GM23338 (cell line): ENCODE data around the gene SREBF2. TPM values are rescaled to one million over a fixed set of nuclear protein-coding genes. Genes with fewer than 3 reads are reported as not detected.

Source experiments
- ATAC-seq: fragments of 200-7000 bp; cut with Tn5 transposase; 3 replicates; pipeline ENCODE4 v1.9.1; 2020
- DNase-seq: peaks from one replicate; pipeline ENCODE4 v3.0.0-alpha.2; 2015; ENCODE audit warnings: low spot score
- H2AFZ ChIP-seq: fragments of 200-600 bp; sonication (generic); 2 replicates; pipeline ENCODE4 v1.8.0; 2016; ENCODE audit warnings: antibody characterized with exemption, mild to moderate bottlenecking, moderate library complexity
- H3F3A ChIP-seq: fragments of 200-600 bp; sonication (generic); replicated peaks from 2 replicates; pipeline ENCODE4 v1.8.0; 2017; ENCODE audit warnings: antibody characterized with exemption, mixed run types, low read depth
- H3K27ac ChIP-seq: fragments of 200-600 bp; sonication (generic); 2 replicates; pipeline ENCODE4 v1.6.1; 2016; ENCODE audit warnings: low read depth
- H3K27me3 ChIP-seq: fragments of 200-600 bp; sonication (generic); 2 replicates; pipeline ENCODE4 v1.8.0; 2016; ENCODE audit warnings: mild to moderate bottlenecking, mixed run types, moderate library complexity; ENCODE audit not compliant: insufficient read depth
- H3K36me3 ChIP-seq: fragments of 200-600 bp; sonication (generic); 2 replicates; pipeline ENCODE4 v1.8.0; 2016; ENCODE audit warnings: mild to moderate bottlenecking; ENCODE audit not compliant: insufficient read depth
- H3K4me1 ChIP-seq: fragments of 200-600 bp; sonication (generic); 2 replicates; pipeline ENCODE4 v1.8.0; 2016; ENCODE audit warnings: mild to moderate bottlenecking, moderate library complexity; ENCODE audit not compliant: insufficient read depth
- H3K4me2 ChIP-seq: fragments of 200-600 bp; sonication (generic); 2 replicates; pipeline ENCODE4 v1.7.1; 2017; ENCODE audit warnings: mixed run types
- H3K4me3 ChIP-seq: fragments of 200-600 bp; sonication (generic); 2 replicates; pipeline ENCODE4 v1.6.1; 2016; ENCODE audit warnings: mixed run types
- H3K79me2 ChIP-seq: fragments of 200-600 bp; sonication (generic); replicated peaks from 2 replicates; pipeline ENCODE4 v1.8.0; 2017; ENCODE audit warnings: mild to moderate bottlenecking; ENCODE audit not compliant: insufficient read depth
- H3K9me2 ChIP-seq: fragments of 200-600 bp; sonication (generic); 2 replicates; pipeline ENCODE4 v1.8.0; 2017; ENCODE audit not compliant: insufficient read depth
- H4K20me1 ChIP-seq: fragments of 200-600 bp; sonication (generic); replicated peaks from 2 replicates; pipeline ENCODE4 v1.8.0; 2017; ENCODE audit warnings: mild to moderate bottlenecking; ENCODE audit not compliant: insufficient read depth
- H3K27ac Mint-ChIP-seq: 2 replicates; pipeline ENCODE4 v1.8.0; 2020; ENCODE audit warnings: inconsistent platforms, mild to moderate bottlenecking, moderate library complexity, mixed read lengths
- H3K27me3 Mint-ChIP-seq: 3 replicates; pipeline ENCODE4 v1.8.0; 2022; ENCODE audit warnings: low read depth, mild to moderate bottlenecking, moderate library complexity, mixed read lengths, inconsistent platforms; ENCODE audit not compliant: insufficient read depth, poor library complexity
- H3K36me3 Mint-ChIP-seq: 3 replicates; pipeline ENCODE4 v1.8.0; 2021; ENCODE audit warnings: low read depth, mild to moderate bottlenecking, inconsistent platforms, moderate library complexity, mixed read lengths
- H3K4me1 Mint-ChIP-seq: 3 replicates; pipeline ENCODE4 v1.8.0; 2020; ENCODE audit warnings: mild to moderate bottlenecking, inconsistent platforms, mixed read lengths
- H3K4me3 Mint-ChIP-seq: 3 replicates; pipeline ENCODE4 v1.8.0; 2021; ENCODE audit warnings: moderate library complexity, mild to moderate bottlenecking, inconsistent platforms, mixed read lengths
- H3K9me3 Mint-ChIP-seq: 3 replicates; pipeline ENCODE4 v1.8.0; 2020; ENCODE audit warnings: moderate library complexity, mild to moderate bottlenecking, inconsistent platforms, mixed read lengths
- CREB1 ChIP-seq: fragments of 250-450 bp; sonication (Bioruptor Pico); IDR thresholded peaks from 2 replicates; pipeline ENCODE4 v1.5.0; 2020; ENCODE audit warnings: low read depth, mild to moderate bottlenecking, moderate library complexity
- EZH2 ChIP-seq: fragments of 200-600 bp; sonication (generic); IDR thresholded peaks from one replicate; pipeline ENCODE4 v1.8.0; 2017; ENCODE audit warnings: antibody characterized with exemption, mild to moderate bottlenecking, low read depth; ENCODE audit not compliant: unreplicated experiment
- EZH2phosphoT487 ChIP-seq: fragments of 200-600 bp; sonication (generic); IDR thresholded peaks from one replicate; pipeline ENCODE4 v1.8.1; 2018; ENCODE audit warnings: antibody characterized with exemption; ENCODE audit not compliant: unreplicated experiment
- JUNB ChIP-seq: IDR thresholded peaks from one replicate; pipeline ENCODE4 v1.6.1; 2016; ENCODE audit warnings: antibody characterized with exemption; ENCODE audit not compliant: unreplicated experiment
- NANOG ChIP-seq: IDR thresholded peaks from 2 replicates; pipeline ENCODE4 v1.6.1; 2016; ENCODE audit warnings: antibody characterized with exemption, borderline replicate concordance
- POLR2AphosphoS5 ChIP-seq: IDR thresholded peaks from 2 replicates; pipeline ENCODE4 v1.6.1; 2016; ENCODE audit warnings: antibody characterized with exemption, low read depth
- REST ChIP-seq: IDR thresholded peaks from one replicate; pipeline ENCODE4 v1.6.1; 2018; ENCODE audit warnings: antibody characterized with exemption; ENCODE audit not compliant: unreplicated experiment
- STAT1 ChIP-seq: IDR thresholded peaks from one replicate; pipeline ENCODE4 v1.6.1; 2016; ENCODE audit warnings: antibody characterized with exemption; ENCODE audit not compliant: unreplicated experiment
- ZNF114 ChIP-seq: fragments of 250-450 bp; sonication (Bioruptor Pico); IDR thresholded peaks from 2 replicates; pipeline ENCODE4 v1.5.0; 2020; ENCODE audit warnings: mild to moderate bottlenecking, moderate library complexity
- ZNF331 ChIP-seq: fragments of 250-450 bp; sonication (Bioruptor Pico); IDR thresholded peaks from 2 replicates; pipeline ENCODE4 v1.5.0; 2020; ENCODE audit warnings: low read depth, mild to moderate bottlenecking, moderate library complexity
- polyA plus RNA-seq: library from polyadenylated mRNA; unstranded; fragments of >200 nt; fragmentation: Nextera tagmentation; extraction: Ambion mirVana; gene quantifications from 2 replicates; pipeline ENCODE4 v1.2.1, GENCODE V29; 2016
- total RNA-seq: library from RNA; depleted of rRNA; stranded (reverse); fragments of >200 nt; shearing (Covaris generic); gene quantifications from 2 replicates; pipeline ENCODE4 v1.2.3, GENCODE V29; 2014
- TF ChIP-seq, protein P1 (sequence below), 2 experiments: fragments of 200-600 bp in 1 of 2; sonication (generic) in 1 of 2; conservative IDR thresholded peaks; 2 replicates each; pipeline versions ENCODE4 v1.5.1 to v1.6.1; 2016 to 2017; ENCODE audit warnings: antibody characterized with exemption in 2 of 2, low read depth in 2 of 2, mild to moderate bottlenecking in 2 of 2, moderate library complexity in 1 of 2
- TF ChIP-seq, protein P2 (sequence below): IDR thresholded peaks from 2 replicates; pipeline ENCODE4 v1.6.1; 2016; ENCODE audit warnings: antibody characterized with exemption
- TF ChIP-seq, protein P3 (sequence below): fragments of 250-450 bp; sonication (Bioruptor Pico); IDR thresholded peaks from 2 replicates; pipeline ENCODE4 v1.5.0; 2020; ENCODE audit warnings: mild to moderate bottlenecking, moderate library complexity

Gene SREBF2
- total and polyA plus RNA-seq, 2 experiments from 2014 or later, result 48.7 to 163 TPM

DNA sequence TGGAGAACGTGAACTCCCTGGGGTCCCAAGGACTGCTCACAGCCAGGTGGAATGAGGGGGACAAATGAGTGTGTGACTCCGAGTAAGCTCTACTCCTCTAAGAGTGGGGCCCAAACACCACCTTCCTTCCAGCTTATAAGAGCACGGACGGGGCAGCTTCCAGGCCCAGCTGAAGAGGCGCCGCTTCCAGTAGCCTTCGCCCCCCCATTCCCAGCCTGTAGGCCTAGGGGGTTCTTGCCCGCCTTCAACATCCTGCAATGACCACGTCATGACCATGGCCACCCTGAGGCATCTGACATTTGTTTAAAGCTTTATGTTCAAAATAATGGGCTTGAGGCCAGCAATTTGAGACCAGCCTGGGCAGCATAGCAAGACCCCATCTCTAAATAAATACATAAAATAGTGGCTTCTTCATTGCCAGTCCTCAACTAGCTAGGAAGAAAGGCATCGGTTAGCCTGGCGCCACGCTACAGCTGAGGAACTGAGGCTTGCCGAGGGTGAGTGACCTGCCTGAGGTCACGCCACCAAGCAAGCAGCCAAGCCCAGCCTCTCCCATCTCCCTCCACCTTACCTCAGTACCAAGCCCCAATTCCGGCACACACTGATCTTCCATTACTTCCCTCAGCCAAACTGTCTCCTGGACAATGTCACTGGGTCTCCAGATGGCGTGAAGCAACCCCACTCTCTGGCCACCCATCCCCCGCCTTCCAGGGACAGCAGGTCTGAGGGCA, 101.5 kb downstream of the SREBF2 start:
- Histone ChIP-seq H3K9me2 (no peaks in the 10 kb centered on the region), H3K36me3 (peaks cover 4% of the 10 kb centered on the region; the same call in 1 of the 2 replicates), H2AFZ (no peak overlapping the region), H3K4me3 (no peak overlapping the region), H3K4me2 (no peak overlapping the region), H3K79me2 (no peaks in the 10 kb centered on the region), H3K27me3 (0 out of 2 replicates have a peak, but pooled peaks cover 4% of the 10 kb centered on the region), H3F3A (peaks cover 2% of the 10 kb centered on the region; the same call in 1 of the 2 replicates), H3K27ac (no peak overlapping the region), H3K4me1 (no peaks in the 10 kb centered on the region), H4K20me1 (peaks cover 10% of the 10 kb centered on the region)
- Mint-ChIP-seq H3K27ac (no peak overlapping the region), H3K36me3 (peaks cover 30% of the 10 kb centered on the region; the same call in 2 of the 3 replicates), H3K9me3 (no peaks in the 10 kb centered on the region), H3K27me3 (peaks cover 20% of the 10 kb centered on the region), H3K4me3 (no peak overlapping the region), H3K4me1 (peaks cover 2% of the 10 kb centered on the region; the same call in 2 of the 3 replicates)
- TF ChIP-seq NANOG (no peak), POLR2AphosphoS5 (no peak), JUNB (no peak), REST (no peak), ZNF114 (CRISPR knock-in tag) (no peak), CREB1 (CRISPR knock-in tag) (no peak), EZH2phosphoT487 (no peak), ZNF331 (no peak), STAT1 (no peak), EZH2 (no peak)
- TF ChIP-seq, protein P1, sequence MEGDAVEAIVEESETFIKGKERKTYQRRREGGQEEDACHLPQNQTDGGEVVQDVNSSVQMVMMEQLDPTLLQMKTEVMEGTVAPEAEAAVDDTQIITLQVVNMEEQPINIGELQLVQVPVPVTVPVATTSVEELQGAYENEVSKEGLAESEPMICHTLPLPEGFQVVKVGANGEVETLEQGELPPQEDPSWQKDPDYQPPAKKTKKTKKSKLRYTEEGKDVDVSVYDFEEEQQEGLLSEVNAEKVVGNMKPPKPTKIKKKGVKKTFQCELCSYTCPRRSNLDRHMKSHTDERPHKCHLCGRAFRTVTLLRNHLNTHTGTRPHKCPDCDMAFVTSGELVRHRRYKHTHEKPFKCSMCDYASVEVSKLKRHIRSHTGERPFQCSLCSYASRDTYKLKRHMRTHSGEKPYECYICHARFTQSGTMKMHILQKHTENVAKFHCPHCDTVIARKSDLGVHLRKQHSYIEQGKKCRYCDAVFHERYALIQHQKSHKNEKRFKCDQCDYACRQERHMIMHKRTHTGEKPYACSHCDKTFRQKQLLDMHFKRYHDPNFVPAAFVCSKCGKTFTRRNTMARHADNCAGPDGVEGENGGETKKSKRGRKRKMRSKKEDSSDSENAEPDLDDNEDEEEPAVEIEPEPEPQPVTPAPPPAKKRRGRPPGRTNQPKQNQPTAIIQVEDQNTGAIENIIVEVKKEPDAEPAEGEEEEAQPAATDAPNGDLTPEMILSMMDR (conservative IDR thresholded peaks at IDR 0.05; ENCODE audit: low read depth in 2 of 2), result no peak
- TF ChIP-seq, protein P2, sequence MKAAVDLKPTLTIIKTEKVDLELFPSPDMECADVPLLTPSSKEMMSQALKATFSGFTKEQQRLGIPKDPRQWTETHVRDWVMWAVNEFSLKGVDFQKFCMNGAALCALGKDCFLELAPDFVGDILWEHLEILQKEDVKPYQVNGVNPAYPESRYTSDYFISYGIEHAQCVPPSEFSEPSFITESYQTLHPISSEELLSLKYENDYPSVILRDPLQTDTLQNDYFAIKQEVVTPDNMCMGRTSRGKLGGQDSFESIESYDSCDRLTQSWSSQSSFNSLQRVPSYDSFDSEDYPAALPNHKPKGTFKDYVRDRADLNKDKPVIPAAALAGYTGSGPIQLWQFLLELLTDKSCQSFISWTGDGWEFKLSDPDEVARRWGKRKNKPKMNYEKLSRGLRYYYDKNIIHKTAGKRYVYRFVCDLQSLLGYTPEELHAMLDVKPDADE, result no peak
- TF ChIP-seq, protein P3, sequence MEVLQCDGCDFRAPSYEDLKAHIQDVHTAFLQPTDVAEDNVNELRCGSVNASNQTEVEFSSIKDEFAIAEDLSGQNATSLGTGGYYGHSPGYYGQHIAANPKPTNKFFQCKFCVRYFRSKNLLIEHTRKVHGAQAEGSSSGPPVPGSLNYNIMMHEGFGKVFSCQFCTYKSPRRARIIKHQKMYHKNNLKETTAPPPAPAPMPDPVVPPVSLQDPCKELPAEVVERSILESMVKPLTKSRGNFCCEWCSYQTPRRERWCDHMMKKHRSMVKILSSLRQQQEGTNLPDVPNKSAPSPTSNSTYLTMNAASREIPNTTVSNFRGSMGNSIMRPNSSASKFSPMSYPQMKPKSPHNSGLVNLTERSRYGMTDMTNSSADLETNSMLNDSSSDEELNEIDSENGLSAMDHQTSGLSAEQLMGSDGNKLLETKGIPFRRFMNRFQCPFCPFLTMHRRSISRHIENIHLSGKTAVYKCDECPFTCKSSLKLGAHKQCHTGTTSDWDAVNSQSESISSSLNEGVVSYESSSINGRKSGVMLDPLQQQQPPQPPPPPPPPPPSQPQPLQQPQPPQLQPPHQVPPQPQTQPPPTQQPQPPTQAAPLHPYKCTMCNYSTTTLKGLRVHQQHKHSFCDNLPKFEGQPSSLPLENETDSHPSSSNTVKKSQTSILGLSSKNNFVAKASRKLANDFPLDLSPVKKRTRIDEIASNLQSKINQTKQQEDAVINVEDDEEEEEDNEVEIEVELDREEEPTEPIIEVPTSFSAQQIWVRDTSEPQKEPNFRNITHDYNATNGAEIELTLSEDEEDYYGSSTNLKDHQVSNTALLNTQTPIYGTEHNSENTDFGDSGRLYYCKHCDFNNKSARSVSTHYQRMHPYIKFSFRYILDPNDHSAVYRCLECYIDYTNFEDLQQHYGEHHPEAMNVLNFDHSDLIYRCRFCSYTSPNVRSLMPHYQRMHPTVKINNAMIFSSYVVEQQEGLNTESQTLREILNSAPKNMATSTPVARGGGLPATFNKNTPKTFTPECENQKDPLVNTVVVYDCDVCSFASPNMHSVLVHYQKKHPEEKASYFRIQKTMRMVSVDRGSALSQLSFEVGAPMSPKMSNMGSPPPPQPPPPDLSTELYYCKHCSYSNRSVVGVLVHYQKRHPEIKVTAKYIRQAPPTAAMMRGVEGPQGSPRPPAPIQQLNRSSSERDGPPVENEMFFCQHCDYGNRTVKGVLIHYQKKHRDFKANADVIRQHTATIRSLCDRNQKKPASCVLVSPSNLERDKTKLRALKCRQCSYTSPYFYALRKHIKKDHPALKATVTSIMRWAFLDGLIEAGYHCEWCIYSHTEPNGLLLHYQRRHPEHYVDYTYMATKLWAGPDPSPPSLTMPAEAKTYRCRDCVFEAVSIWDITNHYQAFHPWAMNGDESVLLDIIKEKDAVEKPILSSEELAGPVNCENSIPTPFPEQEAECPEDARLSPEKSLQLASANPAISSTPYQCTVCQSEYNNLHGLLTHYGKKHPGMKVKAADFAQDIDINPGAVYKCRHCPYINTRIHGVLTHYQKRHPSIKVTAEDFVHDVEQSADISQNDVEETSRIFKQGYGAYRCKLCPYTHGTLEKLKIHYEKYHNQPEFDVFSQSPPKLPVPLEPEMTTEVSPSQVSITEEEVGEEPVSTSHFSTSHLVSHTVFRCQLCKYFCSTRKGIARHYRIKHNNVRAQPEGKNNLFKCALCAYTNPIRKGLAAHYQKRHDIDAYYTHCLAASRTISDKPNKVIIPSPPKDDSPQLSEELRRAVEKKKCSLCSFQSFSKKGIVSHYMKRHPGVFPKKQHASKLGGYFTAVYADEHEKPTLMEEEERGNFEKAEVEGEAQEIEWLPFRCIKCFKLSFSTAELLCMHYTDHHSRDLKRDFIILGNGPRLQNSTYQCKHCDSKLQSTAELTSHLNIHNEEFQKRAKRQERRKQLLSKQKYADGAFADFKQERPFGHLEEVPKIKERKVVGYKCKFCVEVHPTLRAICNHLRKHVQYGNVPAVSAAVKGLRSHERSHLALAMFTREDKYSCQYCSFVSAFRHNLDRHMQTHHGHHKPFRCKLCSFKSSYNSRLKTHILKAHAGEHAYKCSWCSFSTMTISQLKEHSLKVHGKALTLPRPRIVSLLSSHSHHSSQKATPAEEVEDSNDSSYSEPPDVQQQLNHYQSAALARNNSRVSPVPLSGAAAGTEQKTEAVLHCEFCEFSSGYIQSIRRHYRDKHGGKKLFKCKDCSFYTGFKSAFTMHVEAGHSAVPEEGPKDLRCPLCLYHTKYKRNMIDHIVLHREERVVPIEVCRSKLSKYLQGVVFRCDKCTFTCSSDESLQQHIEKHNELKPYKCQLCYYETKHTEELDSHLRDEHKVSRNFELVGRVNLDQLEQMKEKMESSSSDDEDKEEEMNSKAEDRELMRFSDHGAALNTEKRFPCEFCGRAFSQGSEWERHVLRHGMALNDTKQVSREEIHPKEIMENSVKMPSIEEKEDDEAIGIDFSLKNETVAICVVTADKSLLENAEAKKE (CRISPR knock-in tag), result no peak
- DNase-seq (no peak), ATAC-seq (no peak)
